Keratinocyte (primary cell): ENCODE measurements around the gene WASF3. TPM values are rescaled to one million over a fixed set of nuclear protein-coding genes. Genes with fewer than 3 reads are reported as not detected.

Experiments
- DNase-seq: peaks from one replicate; pipeline ENCODE4 v3.0.0-alpha.2; 2011; ENCODE audit warnings: low read depth, missing footprints, low spot score
- FAIRE-seq: peaks from 2 replicates; lab custom pipeline; 2011; peaks lifted over from hg19 to GRCh38; lab: Jason Lieb, UNC
- H2AFZ ChIP-seq: 2 replicates; pipeline ENCODE4 v1.6.0; 2012; ENCODE audit warnings: low read length, control low read depth, inconsistent platforms; ENCODE audit not compliant: control insufficient read depth
- H3K27ac ChIP-seq: 2 replicates; pipeline ENCODE4 v1.5.1; 2011; ENCODE audit warnings: low read length; ENCODE audit not compliant: control insufficient read depth, insufficient read depth
- H3K27me3 ChIP-seq: 3 replicates; pipeline ENCODE4 v1.6.0; 2011; ENCODE audit warnings: low read length; ENCODE audit not compliant: control insufficient read depth, insufficient read depth; ENCODE audit errors: extremely low read depth
- H3K36me3 ChIP-seq, 2 experiments: 2 replicates in 1 of 2; 3 replicates in 1 of 2; pipeline ENCODE4 v1.5.1; 2011; ENCODE audit warnings: low read length in 2 of 2, mild to moderate bottlenecking in 1 of 2; ENCODE audit not compliant: control insufficient read depth in 2 of 2, insufficient read depth in 2 of 2; ENCODE audit errors: extremely low read depth in 1 of 2
- H3K4me1 ChIP-seq: 3 replicates; pipeline ENCODE4 v1.5.1; 2011; ENCODE audit warnings: low read length; ENCODE audit not compliant: control insufficient read depth, insufficient read depth; ENCODE audit errors: extremely low read depth
- H3K4me2 ChIP-seq: 3 replicates; pipeline ENCODE4 v1.6.0; 2011; ENCODE audit warnings: low read depth, low read length; ENCODE audit not compliant: control insufficient read depth, insufficient read depth; ENCODE audit errors: extremely low read depth
- H3K4me3 ChIP-seq, 3 experiments: fragments of 200-600 bp in 1 of 3; sonication (generic) in 1 of 3; 2 replicates in 2 of 3; 3 replicates in 1 of 3; pipeline ENCODE4 v1.5.1; 2011 to 2016; ENCODE audit warnings: low read length in 3 of 3, mild to moderate bottlenecking in 3 of 3, control low read depth in 2 of 3, inconsistent platforms in 1 of 3, low read depth in 1 of 3, mixed read lengths in 1 of 3, mixed run types in 1 of 3, moderate library complexity in 1 of 3; ENCODE audit not compliant: control insufficient read depth in 2 of 3, insufficient read depth in 2 of 3; ENCODE audit errors: extremely low read depth in 1 of 3
- H3K79me2 ChIP-seq: 2 replicates; pipeline ENCODE4 v1.6.0; 2012; ENCODE audit warnings: low read length; ENCODE audit not compliant: control insufficient read depth, insufficient read depth
- H3K9ac ChIP-seq: 3 replicates; pipeline ENCODE4 v1.6.0; 2011; ENCODE audit warnings: low read length; ENCODE audit not compliant: control insufficient read depth, insufficient read depth; ENCODE audit errors: extremely low read depth
- H3K9me1 ChIP-seq: 3 replicates; pipeline ENCODE4 v1.6.0; 2011; ENCODE audit warnings: low read length; ENCODE audit not compliant: control insufficient read depth, insufficient read depth; ENCODE audit errors: extremely low read depth
- H3K9me3 ChIP-seq: 2 replicates; pipeline ENCODE4 v1.5.1; 2012; ENCODE audit warnings: low read depth, low read length; ENCODE audit not compliant: control insufficient read depth
- H4K20me1 ChIP-seq: 3 replicates; pipeline ENCODE4 v1.6.0; 2011; ENCODE audit warnings: low read length; ENCODE audit not compliant: control insufficient read depth, insufficient read depth; ENCODE audit errors: extremely low read depth
- EZH2 ChIP-seq: IDR thresholded peaks from one replicate; pipeline ENCODE4 v1.6.1; 2012; ENCODE audit warnings: inconsistent platforms, mild to moderate bottlenecking, low read length, moderate library complexity
- dilution Hi-C: fragments of 300-500 bp; cut with MboI; formaldehyde crosslinking; loops from one replicate; pipeline ENCODE4 v1.7.0; 2020; ENCODE audit warnings: low sequenced_read_pairs; ENCODE audit not compliant: extremely low pct_ligation_motif_present
- polyA plus RNA-seq, 5 experiments: library from polyadenylated mRNA; depleted of rRNA in 3 of 5; stranded (reverse) in 3 of 5; stranded (forward) in 1 of 5; unstranded in 1 of 5; fragments of >200 nt; gene quantifications; 1 replicate in 1 of 5; 2 replicates in 3 of 5; 3 replicates in 1 of 5; pipeline versions ENCODE4 v1.2.1 to v1.2.3, GENCODE V29; 2011 to 2012; ENCODE audit warnings: missing spikeins in 2 of 5, low read depth in 1 of 5, low replicate concordance in 1 of 5
- TF ChIP-seq, protein P1 (sequence below), 3 experiments: IDR thresholded peaks in 1 of 3; conservative IDR thresholded peaks in 1 of 3; optimal IDR thresholded peaks in 1 of 3; 2 replicates in 2 of 3; 3 replicates in 1 of 3; pipeline versions ENCODE3 to v1.5.1; 2011; ENCODE audit warnings: low read length in 3 of 3, mild to moderate bottlenecking in 3 of 3, moderate library complexity in 2 of 3, control low read depth in 1 of 3, inconsistent platforms in 1 of 3; ENCODE audit not compliant: insufficient read depth in 2 of 3; ENCODE audit errors: extremely low read depth in 1 of 3

WASF3 gene
- polyA plus RNA-seq, 1 donor (not counting 4 experiments of a cell fraction or from before 2014, with no cell fraction given): 6.3 TPM

DNA sequence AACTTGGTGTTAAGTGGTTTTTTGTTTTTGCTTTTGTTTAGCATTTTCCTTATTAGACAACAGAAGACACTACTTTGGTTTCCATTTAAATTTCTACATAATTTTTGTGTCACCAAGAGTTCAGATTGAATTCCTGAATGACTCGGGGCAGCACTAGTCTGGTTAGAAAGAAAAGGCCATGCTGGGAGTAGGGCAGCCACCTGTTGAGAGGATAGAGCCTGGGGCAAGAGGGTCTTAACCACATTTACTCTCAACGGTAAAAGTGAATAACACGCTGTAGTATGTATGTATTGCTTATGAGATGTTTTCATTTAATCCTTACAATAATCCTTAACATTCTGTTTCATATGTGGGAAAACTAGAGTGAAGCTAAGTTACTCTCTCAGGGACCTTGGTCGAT lies 131.5 kb downstream of the WASF3 start:
- DNase-seq: no peak
- H3K36me3 ChIP-seq: peaks cover 0 to 3% of the 10 kb centered on the region in 2 experiments
- H3K9me3 ChIP-seq: no peaks in the 10 kb centered on the region
- H3K9ac ChIP-seq: no peak overlapping the region
- no peaks in the 10 kb centered on the region for H3K4me1 ChIP-seq
- no peak overlapping the region for H3K4me2 ChIP-seq
- no peak overlapping the region for H3K27ac ChIP-seq
- H3K79me2 ChIP-seq: no peaks in the 10 kb centered on the region
- H2AFZ ChIP-seq: no peak overlapping the region
- TF ChIP-seq EZH2: no peak
- no peaks in the 10 kb centered on the region for H3K27me3 ChIP-seq
- no peaks in the 10 kb centered on the region for H4K20me1 ChIP-seq
- dilution Hi-C loops: no loop called here
- no peak for FAIRE-seq
- no peaks in the 10 kb centered on the region for H3K9me1 ChIP-seq
- no peak overlapping the region for H3K4me3 ChIP-seq

DNA sequence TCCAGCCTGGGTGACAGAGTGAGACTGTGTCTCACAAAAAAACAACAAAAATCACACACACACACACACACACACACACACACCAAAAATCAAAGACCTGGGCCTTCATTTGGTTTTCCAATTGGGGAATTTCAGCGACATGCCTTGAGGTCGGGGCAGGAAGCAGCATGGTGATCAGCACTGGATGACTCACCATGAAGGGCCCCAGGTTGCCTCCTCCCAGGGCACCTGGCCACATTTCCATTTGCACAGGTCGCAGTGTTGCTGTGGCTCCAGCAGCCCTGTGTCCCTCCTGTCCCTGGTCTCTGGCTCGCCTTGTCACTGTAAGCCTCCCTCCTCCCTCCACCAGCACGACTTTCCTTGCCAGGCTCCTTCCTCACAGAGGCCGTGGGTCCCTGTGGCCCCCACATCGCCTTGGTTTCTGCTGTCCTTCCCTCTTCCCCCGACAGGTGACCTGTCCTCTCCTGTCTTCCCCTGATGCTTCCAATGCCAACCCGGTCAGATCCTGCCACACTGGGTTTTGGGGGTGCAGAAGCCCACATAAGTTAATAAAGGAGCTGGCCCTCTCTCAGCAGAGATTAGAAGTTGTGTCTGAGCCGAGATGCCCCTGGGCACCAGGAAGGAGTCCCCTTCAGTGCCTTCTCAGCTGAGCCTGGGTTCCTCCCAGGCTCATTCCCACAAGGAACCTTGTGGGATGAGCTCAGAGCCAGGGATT lies 136.4 kb downstream of the WASF3 start:
- H3K27ac ChIP-seq: no peak overlapping the region
- H3K36me3 ChIP-seq: peaks cover 0 to 2% of the 10 kb centered on the region in 2 experiments
- no peaks in the 10 kb centered on the region for H3K27me3 ChIP-seq
- H2AFZ ChIP-seq: no peak overlapping the region
- H3K79me2 ChIP-seq: no peaks in the 10 kb centered on the region
- TF ChIP-seq, protein P1, sequence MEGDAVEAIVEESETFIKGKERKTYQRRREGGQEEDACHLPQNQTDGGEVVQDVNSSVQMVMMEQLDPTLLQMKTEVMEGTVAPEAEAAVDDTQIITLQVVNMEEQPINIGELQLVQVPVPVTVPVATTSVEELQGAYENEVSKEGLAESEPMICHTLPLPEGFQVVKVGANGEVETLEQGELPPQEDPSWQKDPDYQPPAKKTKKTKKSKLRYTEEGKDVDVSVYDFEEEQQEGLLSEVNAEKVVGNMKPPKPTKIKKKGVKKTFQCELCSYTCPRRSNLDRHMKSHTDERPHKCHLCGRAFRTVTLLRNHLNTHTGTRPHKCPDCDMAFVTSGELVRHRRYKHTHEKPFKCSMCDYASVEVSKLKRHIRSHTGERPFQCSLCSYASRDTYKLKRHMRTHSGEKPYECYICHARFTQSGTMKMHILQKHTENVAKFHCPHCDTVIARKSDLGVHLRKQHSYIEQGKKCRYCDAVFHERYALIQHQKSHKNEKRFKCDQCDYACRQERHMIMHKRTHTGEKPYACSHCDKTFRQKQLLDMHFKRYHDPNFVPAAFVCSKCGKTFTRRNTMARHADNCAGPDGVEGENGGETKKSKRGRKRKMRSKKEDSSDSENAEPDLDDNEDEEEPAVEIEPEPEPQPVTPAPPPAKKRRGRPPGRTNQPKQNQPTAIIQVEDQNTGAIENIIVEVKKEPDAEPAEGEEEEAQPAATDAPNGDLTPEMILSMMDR (optimal IDR thresholded peaks at IDR 0.05 in 1 of 3, IDR thresholded peaks at IDR 0.05 in 1 of 3, conservative IDR thresholded peaks at IDR 0.05 in 1 of 3; ENCODE audit: extremely low read depth in 1 of 3, insufficient read depth in 2 of 3, low read length in 3 of 3): no peak
- H3K9ac ChIP-seq: no peak overlapping the region
- dilution Hi-C loops: no loop called here
- DNase-seq: no peak
- H4K20me1 ChIP-seq: no peaks in the 10 kb centered on the region
- H3K4me1 ChIP-seq: no peaks in the 10 kb centered on the region
- H3K4me2 ChIP-seq: no peak overlapping the region
- no peaks in the 10 kb centered on the region for H3K9me3 ChIP-seq
- no peak for FAIRE-seq
- no peak overlapping the region for H3K4me3 ChIP-seq
- no peaks in the 10 kb centered on the region for H3K9me1 ChIP-seq
